Right forelimb (tissue), 1 donor: ENCODE measurements around the gene EFS.

Experiments used
- DNase-seq: peaks from one replicate; pipeline ENCODE4 v3.0.0-alpha.2; 2018

Gene EFS

DNA sequence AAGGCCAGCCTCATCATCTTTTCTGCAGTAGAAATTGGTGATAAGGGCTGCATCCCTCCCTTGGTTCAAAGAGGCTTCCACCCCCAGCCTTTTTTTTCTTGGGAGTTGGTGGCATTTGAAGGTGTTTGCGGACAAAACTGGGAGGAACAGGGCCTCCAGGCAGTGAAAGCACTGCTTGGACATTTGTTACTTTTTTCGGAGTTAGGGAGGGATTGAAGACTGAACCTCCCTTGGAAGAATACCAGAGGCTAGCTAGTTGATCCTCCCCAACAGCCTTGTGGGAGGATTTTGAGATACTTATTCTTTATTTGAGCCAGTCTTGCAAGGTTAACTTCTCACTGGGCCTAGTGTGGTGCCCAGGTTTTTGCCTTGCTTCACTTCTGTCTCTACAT, 40.5 kb downstream of the EFS start:
- no peak for DNase-seq

DNA sequence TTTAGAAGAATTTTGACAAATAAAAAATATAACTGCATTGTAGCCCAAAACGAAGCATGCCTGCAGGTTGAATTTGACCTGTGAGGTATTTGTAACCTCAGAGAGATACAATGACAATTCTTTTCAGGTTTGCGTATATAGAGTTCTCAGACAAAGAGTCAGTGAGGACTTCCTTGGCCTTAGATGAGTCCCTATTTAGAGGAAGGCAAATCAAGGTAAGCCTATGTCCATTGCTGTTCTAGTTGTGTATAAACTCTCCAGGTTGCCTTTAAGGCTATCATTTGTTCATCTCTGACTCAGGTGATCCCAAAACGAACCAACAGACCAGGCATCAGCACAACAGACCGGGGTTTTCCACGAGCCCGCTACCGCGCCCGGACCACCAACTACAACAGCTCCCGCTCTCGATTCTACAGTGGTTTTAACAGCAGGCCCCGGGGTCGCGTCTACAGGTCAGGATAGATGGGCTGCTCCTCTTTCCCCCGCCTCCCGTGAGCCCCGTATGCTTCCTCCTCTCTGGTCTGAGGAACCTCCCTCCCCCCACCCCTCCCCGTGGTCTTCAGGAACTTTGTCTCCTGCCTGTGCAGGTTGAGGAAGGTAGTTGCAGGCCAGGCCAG, 41.0 kb downstream of the EFS start:
- no peak for DNase-seq

DNA sequence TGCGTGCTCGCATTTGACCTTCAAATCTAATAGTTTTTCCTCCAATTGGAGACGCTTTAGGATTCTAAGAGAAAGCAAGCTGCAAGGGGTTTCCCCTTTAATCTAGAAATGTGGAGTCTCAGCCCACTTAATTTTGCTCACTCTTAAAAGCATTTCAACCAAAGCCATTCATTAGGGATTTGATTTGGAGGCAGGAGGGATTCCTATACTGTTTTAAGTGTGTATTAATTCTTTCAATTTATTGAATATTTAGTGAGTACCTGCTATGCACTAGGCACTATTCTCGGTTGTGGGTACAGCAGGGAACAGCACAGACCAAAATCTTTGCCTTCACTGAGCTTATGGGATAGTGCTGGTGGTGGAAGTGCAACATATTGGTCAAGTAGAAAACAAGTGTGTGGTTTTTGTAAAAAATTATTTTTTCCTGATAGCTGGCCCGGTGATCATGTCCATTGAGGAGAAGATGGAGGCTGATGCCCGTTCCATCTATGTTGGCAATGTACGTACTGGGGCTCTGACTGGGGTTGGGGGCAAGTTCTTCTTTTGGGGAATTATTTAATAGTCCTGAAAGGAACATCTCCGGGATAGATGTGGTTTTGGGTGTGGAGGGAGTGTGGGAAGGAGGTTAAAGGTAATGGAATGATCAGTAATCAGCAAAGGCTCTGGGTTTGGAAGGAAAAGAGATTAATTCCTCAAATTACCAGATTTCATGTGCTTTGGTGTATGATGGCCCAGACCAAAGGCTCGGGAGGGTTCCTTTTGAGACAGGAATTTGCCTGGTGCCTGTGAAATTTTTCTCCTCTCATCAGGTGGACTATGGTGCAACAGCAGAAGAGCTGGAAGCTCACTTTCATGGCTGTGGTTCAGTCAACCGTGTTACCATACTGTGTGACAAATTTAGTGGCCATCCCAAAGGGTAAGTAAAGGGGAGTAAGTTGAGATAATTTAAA, 42.1 kb downstream of the EFS start:
- no peak for DNase-seq

DNA sequence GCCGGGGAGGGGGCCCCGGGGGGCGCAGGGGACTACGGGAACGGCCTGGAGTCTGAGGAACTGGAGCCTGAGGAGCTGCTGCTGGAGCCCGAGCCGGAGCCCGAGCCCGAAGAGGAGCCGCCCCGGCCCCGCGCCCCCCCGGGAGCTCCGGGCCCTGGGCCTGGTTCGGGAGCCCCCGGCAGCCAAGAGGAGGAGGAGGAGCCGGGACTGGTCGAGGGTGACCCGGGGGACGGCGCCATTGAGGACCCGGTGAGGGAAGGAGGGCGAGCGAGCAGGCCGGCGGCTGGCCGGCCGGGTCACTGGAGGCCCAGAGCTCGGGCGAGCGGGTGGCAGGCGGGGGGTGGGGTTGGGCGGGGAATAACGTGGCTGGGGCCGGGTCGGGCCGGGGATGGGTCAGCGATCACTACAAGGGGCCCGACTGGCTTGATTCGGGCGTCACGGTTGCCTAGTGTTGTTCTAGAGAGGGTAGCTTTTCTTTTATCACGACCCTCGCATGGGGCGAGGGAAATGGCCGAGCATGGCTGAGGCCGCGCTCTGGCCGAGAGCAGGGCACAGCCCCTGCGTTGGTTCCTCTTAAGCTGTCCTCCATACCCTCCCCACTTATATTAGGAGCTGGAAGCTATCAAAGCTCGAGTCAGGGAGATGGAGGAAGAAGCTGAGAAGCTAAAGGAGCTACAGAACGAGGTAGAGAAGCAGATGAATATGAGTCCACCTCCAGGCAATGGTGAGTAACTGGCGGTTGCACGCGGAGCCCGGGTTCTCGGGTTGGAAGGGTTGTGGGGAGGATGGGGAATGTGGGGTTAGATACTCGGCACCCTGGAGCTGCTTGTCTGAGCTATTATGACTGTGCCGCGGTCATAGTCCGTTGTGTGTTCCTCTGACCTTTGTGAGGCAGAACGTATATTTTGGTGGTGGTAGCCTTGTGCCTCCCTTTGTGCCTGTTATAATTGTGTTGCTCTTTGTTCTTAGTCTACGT, 43.1 kb downstream of the EFS start:
- peak; percentile 77 for DNase-seq

DNA sequence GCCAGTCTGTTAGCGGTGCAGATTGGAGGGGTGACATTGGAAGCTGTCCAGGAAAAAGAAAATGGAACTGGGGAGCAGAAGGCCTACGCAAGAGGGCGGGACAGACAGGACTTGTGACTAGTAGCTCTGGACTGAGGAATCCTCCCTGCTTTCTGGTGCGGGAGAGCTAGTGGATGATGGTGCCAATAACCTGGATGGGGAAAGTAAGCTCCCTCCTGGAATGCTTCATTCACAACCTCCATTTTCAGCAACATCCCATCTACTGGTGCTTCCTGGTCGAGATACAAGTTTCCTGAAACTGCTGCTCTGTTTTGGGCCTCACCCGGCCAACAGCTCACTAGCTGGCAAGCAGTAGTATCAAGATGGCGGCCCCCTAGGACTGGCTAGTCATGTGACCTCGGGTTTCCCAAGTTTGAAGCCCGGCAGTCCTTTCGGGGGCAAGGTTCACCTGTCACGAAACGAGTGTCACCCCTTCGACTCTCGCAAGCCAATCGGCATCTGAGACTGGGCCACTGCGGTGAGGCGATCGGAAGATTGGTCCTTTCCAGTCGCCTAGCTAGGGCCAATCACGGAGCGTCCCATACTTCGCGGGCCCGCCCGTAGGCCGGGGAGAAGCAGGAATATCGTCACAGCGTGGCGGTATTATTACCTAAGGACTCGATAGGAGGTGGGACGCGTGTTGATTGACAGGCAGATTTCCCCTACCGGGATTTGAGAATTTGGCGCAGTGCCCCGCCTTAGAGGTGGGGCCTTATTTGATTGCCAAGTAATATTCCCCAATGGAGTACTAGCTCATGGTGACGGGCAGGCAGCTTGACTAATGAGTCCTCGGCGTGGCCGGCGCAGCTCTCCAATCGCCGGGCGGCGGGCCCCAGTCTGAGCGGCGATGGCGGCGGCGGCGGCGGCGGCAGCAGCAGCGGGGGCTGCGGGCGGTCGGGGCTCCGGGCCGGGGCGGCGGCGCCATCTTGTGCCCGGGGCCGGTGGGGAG, 44.1 kb downstream of the EFS start, which contains the start of gene PABPN1:
Gene PABPN1 (plus strand): TSS at position 874 of the 988 bp plus-strand sequence. CDS start 13 bp downstream, at position 887.
- peak; percentile 100 for DNase-seq

DNA sequence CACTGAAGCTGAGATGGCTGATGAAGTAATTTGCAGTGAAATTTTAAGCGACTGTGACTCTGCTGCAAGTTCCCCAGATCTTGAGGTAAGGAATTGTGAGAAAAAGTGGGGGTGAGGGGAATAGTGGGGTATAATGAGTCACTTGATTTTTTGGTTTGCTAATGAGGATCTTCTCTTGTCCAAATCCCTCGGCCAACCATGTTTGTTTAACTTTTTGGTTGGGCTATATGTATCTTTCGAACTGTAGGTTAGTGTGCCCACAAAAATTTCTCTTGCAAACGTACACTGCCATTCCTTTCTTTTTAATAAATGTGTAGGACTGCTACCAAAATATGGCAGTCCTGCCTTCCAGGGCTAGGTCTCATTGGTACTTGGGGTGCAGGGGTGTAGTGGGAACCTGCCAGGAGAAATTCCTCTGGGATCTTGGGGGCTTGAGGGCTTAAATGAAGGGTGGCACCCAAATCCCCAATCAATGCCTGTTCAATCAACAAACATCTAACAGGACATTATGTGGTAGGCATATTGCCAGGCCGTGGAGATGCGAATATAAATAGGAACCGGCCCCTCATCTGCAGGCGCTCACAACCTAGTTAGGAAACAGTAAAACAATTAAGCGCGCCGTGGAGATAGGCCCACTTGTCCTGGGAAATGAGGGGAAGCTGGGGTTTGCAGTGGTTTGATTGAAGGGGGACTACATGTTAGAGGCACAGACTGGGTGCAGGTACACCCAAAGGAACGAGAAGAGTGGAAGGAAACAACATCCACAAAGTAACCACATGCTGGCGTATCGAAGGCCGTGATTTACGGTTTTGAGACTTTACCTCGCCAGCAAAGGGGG, 45.0 kb downstream of the EFS start:
- no peak for DNase-seq

DNA sequence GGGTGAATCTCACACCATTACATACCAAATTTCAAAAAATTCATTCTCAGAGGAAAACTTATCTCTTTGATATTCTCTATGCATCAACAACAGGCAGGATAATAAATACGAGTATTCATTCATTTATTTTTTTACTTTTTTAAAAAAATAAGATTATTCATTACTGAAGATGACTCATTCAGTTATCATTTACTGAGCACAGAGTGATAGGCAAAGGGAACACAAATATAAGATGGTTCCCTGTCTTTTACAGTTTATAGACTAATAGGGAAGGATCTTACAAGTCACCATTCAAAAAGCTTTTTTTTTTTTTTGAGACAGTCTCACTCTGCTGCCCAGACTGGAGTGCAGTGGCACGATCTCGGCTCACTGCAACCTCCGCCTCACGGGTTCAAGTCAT, 48.7 kb downstream of the EFS start:
- DNase-seq = no peak

DNA sequence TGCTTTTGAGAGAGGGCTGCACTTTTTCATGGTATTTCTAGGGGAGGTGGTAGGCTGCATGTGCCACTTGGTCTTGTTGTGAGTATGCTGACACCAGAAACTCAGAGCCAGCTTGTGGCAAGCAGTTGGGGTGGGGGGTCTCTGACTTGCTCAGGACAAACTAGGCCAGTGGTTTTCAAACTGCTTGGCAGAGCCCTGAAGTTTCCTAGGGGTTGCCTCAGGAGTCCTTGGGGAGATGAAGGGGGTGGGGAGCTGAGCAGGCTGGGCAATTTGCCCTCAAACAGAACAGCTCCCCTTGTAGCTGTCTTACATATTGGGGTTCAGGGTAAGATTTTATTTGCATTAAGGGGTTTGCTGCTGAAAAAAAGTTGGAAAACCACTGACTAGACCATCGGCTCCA, 54.4 kb downstream of the EFS start:
- DNase-seq = no peak

DNA sequence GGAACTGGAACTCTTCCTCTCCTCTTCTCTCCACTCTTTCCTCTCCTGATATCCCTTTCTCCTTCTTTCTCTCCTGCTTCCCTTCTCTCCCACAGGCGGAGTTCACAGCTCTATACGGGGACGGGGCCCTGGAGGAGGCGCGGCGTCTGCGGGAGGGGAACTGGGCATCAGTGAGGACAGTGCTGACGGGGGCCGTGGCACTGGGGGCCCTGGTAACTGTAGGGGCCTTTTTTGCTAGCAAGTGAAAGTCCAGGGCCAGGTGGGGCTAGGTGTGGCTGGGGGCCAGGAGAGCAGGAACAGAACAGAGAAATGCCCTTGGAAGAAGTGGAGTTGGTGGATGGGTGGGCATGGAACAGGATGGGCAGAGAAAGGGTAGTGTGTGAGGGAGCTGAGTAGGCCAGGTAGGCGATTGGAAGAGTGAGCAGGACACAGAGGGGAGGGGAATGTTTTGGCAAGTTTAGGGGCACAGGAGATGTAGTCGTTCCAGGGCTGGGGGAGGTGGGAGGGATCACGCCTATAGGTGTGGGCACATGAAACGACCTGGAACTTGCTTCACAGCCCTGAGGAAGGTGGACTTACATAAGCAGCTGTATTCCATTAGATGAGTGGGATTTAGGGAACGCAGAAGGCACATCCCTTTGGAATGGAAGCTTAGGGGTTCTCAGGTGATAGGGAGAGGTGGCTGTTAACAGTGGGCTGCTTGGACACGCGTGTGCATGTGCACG, 56.1 kb downstream of the EFS start:
- DNase-seq = no peak

DNA sequence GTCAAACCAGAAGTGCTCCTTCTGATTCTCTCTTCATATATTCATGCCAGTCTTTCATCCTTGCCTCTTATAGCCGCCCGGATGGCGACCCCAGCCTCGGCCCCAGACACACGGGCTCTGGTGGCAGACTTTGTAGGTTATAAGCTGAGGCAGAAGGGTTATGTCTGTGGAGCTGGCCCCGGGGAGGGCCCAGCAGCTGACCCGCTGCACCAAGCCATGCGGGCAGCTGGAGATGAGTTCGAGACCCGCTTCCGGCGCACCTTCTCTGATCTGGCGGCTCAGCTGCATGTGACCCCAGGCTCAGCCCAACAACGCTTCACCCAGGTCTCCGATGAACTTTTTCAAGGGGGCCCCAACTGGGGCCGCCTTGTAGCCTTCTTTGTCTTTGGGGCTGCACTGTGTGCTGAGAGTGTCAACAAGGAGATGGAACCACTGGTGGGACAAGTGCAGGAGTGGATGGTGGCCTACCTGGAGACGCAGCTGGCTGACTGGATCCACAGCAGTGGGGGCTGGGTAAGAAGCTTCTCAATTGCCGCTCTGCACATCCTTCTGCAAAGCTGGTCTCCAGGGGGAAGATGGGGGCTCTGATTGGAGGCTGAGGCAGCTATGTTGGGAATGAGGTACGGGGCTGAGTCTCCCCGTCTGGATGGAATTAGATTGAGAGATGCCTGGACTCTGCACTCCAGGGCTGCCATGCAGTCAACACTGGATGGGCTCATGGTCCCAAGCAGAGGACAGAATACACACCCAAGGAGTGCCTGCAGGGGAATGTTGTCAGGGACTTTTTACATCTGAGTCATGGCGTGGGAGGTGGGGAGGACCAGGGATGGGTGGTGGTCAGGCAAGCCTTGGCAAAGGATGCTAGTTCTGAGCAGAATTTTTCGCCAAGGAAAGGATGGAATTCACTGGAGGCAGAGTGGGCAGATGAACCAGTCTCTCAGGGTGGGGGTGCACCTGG, 57.0 kb downstream of the EFS start:
- DNase-seq = no peak

DNA sequence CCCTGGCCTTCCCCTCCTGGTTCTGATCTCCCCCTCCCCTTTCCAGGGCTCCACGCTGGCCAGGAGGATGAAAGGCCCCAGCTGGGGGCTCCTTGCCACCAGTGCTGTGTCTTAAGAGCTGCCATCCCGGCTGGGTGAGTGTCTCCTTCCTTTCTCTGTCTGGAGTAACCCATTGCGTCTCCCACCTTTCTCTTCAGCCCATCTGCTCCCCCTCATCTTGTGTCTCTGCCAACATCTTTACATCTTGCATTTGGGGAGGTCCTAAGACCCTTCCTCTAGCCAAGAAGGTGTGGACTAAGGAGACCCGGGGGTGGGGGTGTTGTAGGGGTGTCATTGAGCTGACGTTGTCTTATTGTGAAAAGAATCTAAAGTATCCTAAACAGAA, 57.8 kb downstream of the EFS start:
- no peak for DNase-seq

DNA sequence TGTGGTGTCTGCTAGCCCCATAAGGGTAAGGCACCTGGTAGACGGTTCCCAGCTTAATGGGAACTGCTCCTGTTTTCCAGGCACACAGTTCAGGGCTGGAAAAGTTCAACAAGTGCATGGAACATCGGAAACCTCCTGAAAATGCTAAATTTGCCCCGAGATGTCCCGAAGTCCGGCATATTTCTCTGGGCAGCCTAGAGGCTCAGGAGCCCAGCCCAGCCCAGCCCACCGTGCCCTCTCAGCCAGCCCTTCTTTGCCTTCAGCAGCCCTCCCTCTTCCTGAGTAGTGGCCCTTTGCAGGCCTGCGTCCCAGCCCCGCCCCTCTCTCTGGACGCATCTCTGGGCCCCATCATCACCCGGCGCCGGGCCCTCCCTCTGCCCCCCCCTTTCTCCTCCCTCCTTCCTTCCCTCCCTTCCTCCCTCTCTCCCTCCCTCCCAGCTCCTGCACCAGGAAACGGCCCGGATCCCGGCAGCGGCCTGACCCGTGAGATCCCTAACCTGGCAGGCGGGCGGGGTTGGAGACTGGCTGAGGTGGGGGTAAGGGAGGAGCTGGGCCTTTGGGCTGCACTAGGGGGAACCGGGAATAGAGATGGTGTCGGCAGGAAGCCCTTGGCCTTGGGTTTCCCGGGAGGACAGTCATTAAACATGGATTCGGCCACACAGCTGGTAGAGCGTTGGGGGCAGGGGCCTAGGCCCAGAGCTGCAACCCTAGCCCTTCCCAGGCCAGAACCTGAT, 58.4 kb downstream of the EFS start, which contains the start of gene BCL2L2:
Gene BCL2L2 (plus strand): TSS at position 422 of the 734 bp plus-strand sequence. CDS start 935 bp downstream, outside the sequence.
- peak; percentile 96 for DNase-seq
